Pancreas (tissue), 10 donors: ENCODE data around the gene LTBP2. TPM values are rescaled to one million over a fixed set of nuclear protein-coding genes. Genes with fewer than 3 reads are reported as not detected.

Experiments
- ATAC-seq, 4 donors: fragments of 200-7000 bp; cut with Tn5 transposase; one replicate each; pipeline versions ENCODE4 v1.8.0 to v1.9.1; 2020; ENCODE audit warnings: mild to moderate bottlenecking in 4 of 4, moderate library complexity in 4 of 4
- DNase-seq, 6 donors: peaks; one replicate each; pipeline ENCODE4 v3.0.0-alpha.2; 2020
- FAIRE-seq: peaks from 2 replicates; lab custom pipeline; 2012; peaks lifted over from hg19 to GRCh38; lab: Jason Lieb, UNC
- H3K27ac ChIP-seq, 4 donors: fragments of 200-600 bp; sonication (generic); 1 replicate in 3 of 4; 2 replicates in 1 of 4; pipeline versions ENCODE4 v1.5.0 to v1.8.0; 2020
- H3K27me3 ChIP-seq, 4 donors: fragments of 200-600 bp; one replicate each; pipeline ENCODE4 v1.8.0; 2021
- H3K36me3 ChIP-seq, 3 donors: fragments of 200-600 bp; sonication (generic) in 1 of 3; one replicate each; pipeline versions ENCODE4 v1.5.0 to v1.8.0; 2020 to 2021
- H3K4me1 ChIP-seq, 3 donors: fragments of 200-600 bp; one replicate each; pipeline ENCODE4 v1.8.0; 2021
- H3K4me3 ChIP-seq, 4 donors: fragments of 200-600 bp; sonication (generic) in 2 of 4; one replicate each; pipeline versions ENCODE4 v1.5.0 to v1.8.0; 2020 to 2021
- H3K9me3 ChIP-seq, 4 donors: fragments of 200-600 bp; one replicate each; pipeline ENCODE4 v1.8.0; 2021
- CTCF ChIP-seq, 4 donors: fragments of 200-600 bp; sonication (generic) in 3 of 4; IDR thresholded peaks; one replicate each; pipeline versions ENCODE4 v1.5.0 to v1.8.0; 2021; ENCODE audit warnings: antibody characterized with exemption in 4 of 4
- WGBS, 2 donors: extraction: QIAGEN DNeasy Blood & Tissue Kit; methylation state at CpG; one replicate each; pipeline ENCODE4 v1.1.7; 2013; 5-methylcytosine and 5-hydroxymethylcytosine counted together
- intact Hi-C, 3 donors: fragments of 100-400 bp; cut with DNase I; formaldehyde crosslinking; loops; one replicate each; pipeline versions ENCODE4 v1.11.1 to v1.14.2; 2022
- polyA plus RNA-seq, 2 donors: library from polyadenylated mRNA; stranded (reverse); fragments of 200-250 nt; gene quantifications; one replicate each; pipeline ENCODE4 v1.2.3, GENCODE V29; 2013
- total RNA-seq, 6 donors: library from RNA; stranded (reverse); fragmentation: NEBNext Ultra II Directional in 4 of 6; extraction: Animal tissue kit (Norgen Biotek cat#: 25700) in 4 of 6; gene quantifications; one replicate each; pipeline versions ENCODE4 v1.2.1 to v1.2.4, GENCODE V29; 2021 to 2023
- donor health status: healthy with polysubstance abuse.
- donor health status: DM: no; HTN: no; CAD: no; lungs with moderate emphysema.
- donor health status: DM: no; HTN: no; CAD: no.
- donor health status: control.
- donor health status: control.
- donor health status: Bipolar disorder and iron deficiency.
- donor health status: DM: yes; HTN: yes; CAD: no.
- donor health status: DM: no; HTN: no; CAD: no.
- donor health status: DM: no; HTN: no; CAD: no.
- donor health status: DM: yes; HTN: yes; CAD: no.

The LTBP2 gene
- total and polyA plus RNA-seq, 8 donors: 1.8 to 18.1 (median 4.7) TPM

- peaks cover 0 to 17% (median 1%) of the 10 kb centered on the region in 3 donors for H3K36me3 ChIP-seq
- intact Hi-C loops: loop anchor here in 1 of 3 donors (10.0 kb wide), 1 partner anchor 112 kb away; no protein-coding TSS in a partner anchor
- DNase-seq (no peak), ATAC-seq (no peak), FAIRE-seq (no peak)
- H3K4me3 ChIP-seq: no peak overlapping the region
- H3K4me1 ChIP-seq: no peaks in the 10 kb centered on the region
- no peaks in the 10 kb centered on the region for H3K27me3 ChIP-seq
- 70 to 76% methylated on average over 3 of the region's 3 CpGs for WGBS, 2 donors
- no peaks in the 10 kb centered on the region for H3K9me3 ChIP-seq
- H3K27ac ChIP-seq: no peak overlapping the region
- no peak for TF ChIP-seq CTCF (IDR thresholded peaks at IDR 0.05)
Observed at GRCh38 chr14:74476607-74477006, 135.4 kb downstream of the LTBP2 start.

- no peak for TF ChIP-seq CTCF (IDR thresholded peaks at IDR 0.05)
- intact Hi-C loops: loop anchor here in 1 of 3 donors (10.0 kb wide), 1 partner anchor 111 kb away; no protein-coding TSS in a partner anchor
- H3K27ac ChIP-seq: no peak overlapping the region
Observed at GRCh38 chr14:74476107-74476506, 135.9 kb downstream of the LTBP2 start.

GRCh38 chr14:74475678-74476077 is 136.4 kb downstream of the LTBP2 start:
- 60 to 75% methylated on average over 3 of the region's 3 CpGs for WGBS, 2 donors
- H3K27ac ChIP-seq: no peak overlapping the region
- H3K36me3 ChIP-seq: peaks cover 0 to 11% (median 0%) of the 10 kb centered on the region in 3 donors
- TF ChIP-seq CTCF (IDR thresholded peaks at IDR 0.05): no peak
- no peaks in the 10 kb centered on the region for H3K9me3 ChIP-seq
- H3K4me1 ChIP-seq: no peaks in the 10 kb centered on the region
- intact Hi-C loops: loop anchor here in 1 of 3 donors (10.0 kb wide), 1 partner anchor 111 kb away; no protein-coding TSS in a partner anchor
- DNase-seq: no peak
- no peak overlapping the region for H3K4me3 ChIP-seq
- ATAC-seq: peak in 1 of 4 donors; percentile 16
- no peak for FAIRE-seq
- no peaks in the 10 kb centered on the region for H3K27me3 ChIP-seq

More at GRCh38 chr14:74476107-74476506, 135.9 kb downstream of the LTBP2 start:
- no peaks in the 10 kb centered on the region for H3K27me3 ChIP-seq
- no peak for FAIRE-seq
- peaks cover 0 to 15% (median 0%) of the 10 kb centered on the region in 3 donors for H3K36me3 ChIP-seq
- no peaks in the 10 kb centered on the region for H3K4me1 ChIP-seq
- peak; percentile 37 to 91 (median 70) for ATAC-seq
- H3K9me3 ChIP-seq: no peaks in the 10 kb centered on the region
- peak in 1 of 6 donors; percentile 15 for DNase-seq
- no peak overlapping the region for H3K4me3 ChIP-seq
- WGBS, 2 donors: 35 to 44% methylated on average over 4 of the region's 4 CpGs

- 87 to 88% methylated on average over 2 of the region's 2 CpGs for WGBS, 2 donors
- TF ChIP-seq CTCF (IDR thresholded peaks at IDR 0.05): no peak
- no peak overlapping the region for H3K27ac ChIP-seq
- H3K9me3 ChIP-seq: no peaks in the 10 kb centered on the region
- no peaks in the 10 kb centered on the region for H3K36me3 ChIP-seq
- no peaks in the 10 kb centered on the region for H3K27me3 ChIP-seq
- intact Hi-C loops: loop anchor here in 1 of 3 donors (10.0 kb wide), 1 partner anchor 110 kb away; no protein-coding TSS in a partner anchor
- FAIRE-seq (no peak), DNase-seq (no peak), ATAC-seq (peak in 1 of 4 donors; percentile 11)
- H3K4me3 ChIP-seq: no peak overlapping the region
- H3K4me1 ChIP-seq: no peaks in the 10 kb centered on the region
Observed at GRCh38 chr14:74474376-74474775, 137.7 kb downstream of the LTBP2 start.

GRCh38 chr14:74472601-74473000 is 139.4 kb downstream of the LTBP2 start:
- Histone ChIP-seq H3K9me3 (no peaks in the 10 kb centered on the region), H3K27me3 (no peaks in the 10 kb centered on the region), H3K4me1 (no peaks in the 10 kb centered on the region), H3K27ac (no peak overlapping the region), H3K4me3 (no peak overlapping the region), H3K36me3 (no peaks in the 10 kb centered on the region)
- ATAC-seq: peak in 1 of 4 donors; percentile 45
- WGBS, 2 donors: 81 to 90% methylated on average over 2 of the region's 2 CpGs
- DNase-seq: no peak
- intact Hi-C loops: loop anchor here in 1 of 3 donors (10.0 kb wide), 1 partner anchor 108 kb away; no protein-coding TSS in a partner anchor
- TF ChIP-seq CTCF (IDR thresholded peaks at IDR 0.05): no peak
- no peak for FAIRE-seq
